Measurements from ENCODE around the gene ZNF462.

- TF ChIP-seq EP300 (IDR thresholded peaks at IDR 0.05) (no peak), CTCF (IDR thresholded peaks at IDR 0.05) (no peak), POLR2AphosphoS5 (IDR thresholded peaks at IDR 0.05) (no peak)
Observed at GRCh38 chr9:107016383-107016782, 153.4 kb downstream of the ZNF462 start.
